Body of pancreas (tissue), 4 donors: ENCODE results near the gene LPCAT1. TPM values are rescaled to one million over a fixed set of nuclear protein-coding genes. Genes with fewer than 3 reads are reported as not detected.
A peak's percentile ranks its signal among the peaks of the same experiment; 100 is the strongest.

Source experiments
- ATAC-seq: fragments of 150-250 bp; one replicate; pipeline ENCODE4 v1.9.1; 2016
- DNase-seq, 4 donors: peaks; one replicate each; pipeline ENCODE4 v3.0.0-alpha.2; 2019
- H3K27ac ChIP-seq, 4 donors: fragments of 200-600 bp; sonication (generic); 1 replicate in 3 of 4; 2 replicates in 1 of 4; pipeline versions ENCODE4 v1.5.1 to v1.6.1; 2016 to 2019; ENCODE audit warnings: mild to moderate bottlenecking in 1 of 4, mixed read lengths in 1 of 4, moderate library complexity in 1 of 4
- H3K27me3 ChIP-seq, 2 donors: fragments of 200-600 bp; sonication (generic); one replicate each; pipeline ENCODE4 v1.6.0; 2016; ENCODE audit warnings: mild to moderate bottlenecking in 1 of 2
- H3K36me3 ChIP-seq, 2 donors: fragments of 200-600 bp; sonication (generic); replicated peaks in 1 of 2; 2 replicates each; pipeline ENCODE4 v1.5.1; 2016; ENCODE audit warnings: low read depth in 2 of 2; ENCODE audit not compliant: insufficient read depth in 1 of 2
- H3K4me1 ChIP-seq: fragments of 200-600 bp; sonication (generic); one replicate; pipeline ENCODE4 v1.6.0; 2016
- H3K4me3 ChIP-seq, 2 donors: fragments of 200-600 bp; sonication (generic); 1 replicate in 1 of 2; 2 replicates in 1 of 2; pipeline ENCODE4 v1.5.1; 2016 to 2019
- H3K9me3 ChIP-seq, 3 donors: fragments of 200-600 bp; sonication (generic); 1 replicate in 2 of 3; 2 replicates in 1 of 3; pipeline ENCODE4 v1.5.1; 2016
- CTCF ChIP-seq, 7 experiments: fragments of 450-650 bp in 4 of 7; fragments of 200-600 bp in 3 of 7; sonication (generic) in 3 of 7; IDR thresholded peaks; one replicate each; pipeline ENCODE4 v1.5.1; 2016 to 2019; ENCODE audit warnings: antibody characterized with exemption in 7 of 7
- POLR2A ChIP-seq, 3 donors: fragments of 450-650 bp; IDR thresholded peaks; one replicate each; pipeline ENCODE4 v1.6.1; 2016; ENCODE audit warnings: antibody characterized with exemption in 3 of 3, mild to moderate bottlenecking in 2 of 3
- WGBS, 2 donors: methylation state at CpG; one replicate each; pipeline ENCODE4 v1.1.5; 2017; 5-methylcytosine and 5-hydroxymethylcytosine counted together
- intact Hi-C: fragments of 100-400 bp; cut with DNase I; formaldehyde crosslinking; loops from one replicate; pipeline ENCODE4 v1.15.1; 2023
- total RNA-seq, 2 donors: library from RNA; depleted of rRNA; stranded (reverse); fragments of >200 nt; gene quantifications; one replicate each; pipeline ENCODE4 v1.1.0, GENCODE V29; 2016

Gene LPCAT1
- total RNA-seq, 2 donors from 2014 or later = 17.1 to 21.5 TPM

GRCh38 chr5:1418238-1418920 is 105.4 kb downstream of the LPCAT1 start:
- Histone ChIP-seq H3K27me3 (no peaks in the 10 kb centered on the region), H3K4me3 (no peak overlapping the region), H3K4me1 (no peaks in the 10 kb centered on the region), H3K36me3 (no peaks in the 10 kb centered on the region), H3K9me3 (no peaks in the 10 kb centered on the region), H3K27ac (no peak overlapping the region)
- WGBS, 2 donors = 61 to 64% methylated on average over 2 of the region's 2 CpGs
- DNase-seq (peak in 1 of 4 donors; percentile 1), ATAC-seq (no peak)
- TF ChIP-seq POLR2A (IDR thresholded peaks at IDR 0.05) = no peak
- no peak for TF ChIP-seq CTCF (IDR thresholded peaks at IDR 0.05)
- intact Hi-C loops = no loop called here

GRCh38 chr5:1417586-1418225 is 106.1 kb downstream of the LPCAT1 start:
- intact Hi-C loops = no loop called here
- DNase-seq = peak in 1 of 4 donors; percentile 7
- WGBS, 2 donors = 42 to 77% methylated on average over 5 to 6 of the region's 6 CpGs
- no peak overlapping the region for H3K4me3 ChIP-seq
- H3K27me3 ChIP-seq = no peaks in the 10 kb centered on the region
- TF ChIP-seq POLR2A (IDR thresholded peaks at IDR 0.05) (no peak), CTCF (IDR thresholded peaks at IDR 0.05) (no peak)
- H3K27ac ChIP-seq = no peak overlapping the region
- H3K9me3 ChIP-seq = no peaks in the 10 kb centered on the region
- H3K4me1 ChIP-seq = no peaks in the 10 kb centered on the region
- H3K36me3 ChIP-seq = no peaks in the 10 kb centered on the region
- ATAC-seq = no peak

- DNase-seq = peak in 1 of 4 donors; percentile 2
- no peak for ATAC-seq
- WGBS, 2 donors = 71 to 79% methylated on average over 10 to 12 of the region's 12 CpGs
- Histone ChIP-seq H3K27ac (no peak overlapping the region), H3K4me1 (no peaks in the 10 kb centered on the region), H3K4me3 (no peak overlapping the region), H3K9me3 (no peaks in the 10 kb centered on the region), H3K36me3 (no peaks in the 10 kb centered on the region), H3K27me3 (no peaks in the 10 kb centered on the region)
- intact Hi-C loops = no loop called here
- TF ChIP-seq POLR2A (IDR thresholded peaks at IDR 0.05) (no peak), CTCF (IDR thresholded peaks at IDR 0.05) (no peak)
These were observed 106.8 kb downstream of the LPCAT1 start for GRCh38 chr5:1416856-1417469.

- DNase-seq = peak in 1 of 4 donors; percentile 6
- no peak for ATAC-seq
- intact Hi-C loops = no loop called here
- no peaks in the 10 kb centered on the region for H3K27me3 ChIP-seq
- no peaks in the 10 kb centered on the region for H3K4me1 ChIP-seq
- TF ChIP-seq CTCF (IDR thresholded peaks at IDR 0.05) (no peak), POLR2A (IDR thresholded peaks at IDR 0.05) (no peak)
- 51 to 64% methylated on average over 10 to 22 of the region's 22 CpGs for WGBS, 2 donors
- H3K27ac ChIP-seq = no peak overlapping the region
- H3K36me3 ChIP-seq = no peaks in the 10 kb centered on the region
- no peaks in the 10 kb centered on the region for H3K9me3 ChIP-seq
- H3K4me3 ChIP-seq = no peak overlapping the region
These were observed 108.0 kb downstream of the LPCAT1 start for GRCh38 chr5:1415626-1416360.
